ENCODE results near the gene AMOTL2.

GRCh38 chr3:134362221-134362620 lies 12.0 kb downstream of the AMOTL2 start:
- TF ChIP-seq CTCF (IDR thresholded peaks at IDR 0.05) (no peak), POLR2A (IDR thresholded peaks at IDR 0.05) (no peak)
